Neural progenitor cell (in vitro differentiated cells): ENCODE measurements around the gene APCDD1L.

Source experiments
- CTCF ChIP-seq: fragments of 200-600 bp; sonication (generic); IDR thresholded peaks from 2 replicates; pipeline ENCODE4 v1.5.1; 2017; ENCODE audit warnings: antibody characterized with exemption, mild to moderate bottlenecking
- EZH2 ChIP-seq: fragments of 200-600 bp; sonication (generic); IDR thresholded peaks from 2 replicates; pipeline ENCODE4 v1.6.1; 2017; ENCODE audit warnings: antibody characterized with exemption, mild to moderate bottlenecking, moderate library complexity

- TF ChIP-seq CTCF (no peak), EZH2 (no peak)
Measured at GRCh38 chr20:58547623-58548475, 32.6 kb upstream of the APCDD1L start.
